ENCODE data around the gene GAS2L1.

The GAS2L1 gene

GRCh38 chr22:29306175-29306834, at the start of gene GAS2L1 (continued):
- no peak for TF ChIP-seq PBX3 (CRISPR knock-in tag; IDR thresholded peaks at IDR 0.05)
- no peak for TF ChIP-seq PRDM1 (tag by site-specific recombination; IDR thresholded peaks at IDR 0.05)
- TF ChIP-seq ZNF248 (tag by site-specific recombination; IDR thresholded peaks at IDR 0.05), result no peak
- peak; percentile 72; the same call in 1 of the 2 replicates for TF ChIP-seq ZNF324 (tag by site-specific recombination; IDR thresholded peaks at IDR 0.05)
- no peak for TF ChIP-seq ZNF146 (tag by site-specific recombination; IDR thresholded peaks at IDR 0.05)
- TF ChIP-seq PRDM6 (tag by site-specific recombination; IDR thresholded peaks at IDR 0.05), result no peak
- TF ChIP-seq ZNF37A (tag by site-specific recombination; IDR thresholded peaks at IDR 0.05), result no peak
- no peak for TF ChIP-seq ZNF174 (tag by site-specific recombination; IDR thresholded peaks at IDR 0.05)
- no peak; the same call in 1 of the 2 replicates for TF ChIP-seq ZFP69B (tag by site-specific recombination; IDR thresholded peaks at IDR 0.05)
- no peak for TF ChIP-seq ZNF433 (tag by site-specific recombination; IDR thresholded peaks at IDR 0.05; ENCODE audit: low read depth)
- TF ChIP-seq ZNF138 (tag by site-specific recombination; IDR thresholded peaks at IDR 0.05; ENCODE audit: borderline replicate concordance), result no peak
- no peak for TF ChIP-seq ZNF404 (tag by site-specific recombination; IDR thresholded peaks at IDR 0.05)
- no peak for TF ChIP-seq ZNF701 (tag by site-specific recombination; IDR thresholded peaks at IDR 0.05)
- TF ChIP-seq BCL11B (tag by site-specific recombination; IDR thresholded peaks at IDR 0.05; ENCODE audit: low read depth), result no peak; the same call in 1 of the 2 replicates
- TF ChIP-seq ZNF202 (tag by site-specific recombination; IDR thresholded peaks at IDR 0.05; ENCODE audit: borderline replicate concordance), result no peak
- TF ChIP-seq ZBTB10 (tag by site-specific recombination; IDR thresholded peaks at IDR 0.05), result no peak; the same call in 1 of the 2 replicates
- TF ChIP-seq ZNF514 (tag by site-specific recombination; IDR thresholded peaks at IDR 0.05), result no peak
- peak; percentile 50 for TF ChIP-seq ZBTB8A (tag by site-specific recombination; IDR thresholded peaks at IDR 0.05)
- TF ChIP-seq ZNF501 (tag by site-specific recombination; IDR thresholded peaks at IDR 0.05), result no peak
- peak; percentile 89 for TF ChIP-seq ZNF561 (tag by site-specific recombination; IDR thresholded peaks at IDR 0.05; ENCODE audit: borderline replicate concordance)
- no peak for TF ChIP-seq ZNF521 (tag by site-specific recombination; IDR thresholded peaks at IDR 0.05)
- no peak for TF ChIP-seq PRDM2 (tag by site-specific recombination; IDR thresholded peaks at IDR 0.05; ENCODE audit: borderline replicate concordance)
- TF ChIP-seq ZNF677 (tag by site-specific recombination; IDR thresholded peaks at IDR 0.05), result no peak
- 0 out of 2 replicates have a peak, but pooled peaks have one; percentile 11 for TF ChIP-seq ZNF530 (tag by site-specific recombination; IDR thresholded peaks at IDR 0.05; ENCODE audit: low read depth)
- TF ChIP-seq ZNF266 (tag by site-specific recombination; IDR thresholded peaks at IDR 0.05; ENCODE audit: low read depth), result no peak
- TF ChIP-seq MYNN (tag by site-specific recombination; IDR thresholded peaks at IDR 0.05; ENCODE audit: borderline replicate concordance), result no peak
- no peak for TF ChIP-seq ZNF600 (tag by site-specific recombination; IDR thresholded peaks at IDR 0.05)
- TF ChIP-seq ZNF335 (tag by site-specific recombination; conservative IDR thresholded peaks at IDR 0.05), result peak; percentile 93

Measured in HEK293 (cell line).